OCI-LY1 (cell line): ENCODE measurements around the gene MTF1.

Experiments
- EZH2 ChIP-seq: fragments of 200-600 bp; sonication (generic), shearing (Covaris generic); IDR thresholded peaks from 2 replicates; pipeline ENCODE4 v1.8.0; 2017; ENCODE audit warnings: borderline replicate concordance, mixed run types, mild to moderate bottlenecking, antibody characterized with exemption, low read length, moderate library complexity, mixed read lengths
- TF ChIP-seq, protein P1 (sequence below): fragments of 200-600 bp; sonication (generic), shearing (Covaris generic); IDR thresholded peaks from 2 replicates; pipeline ENCODE4 v1.5.1; 2017; ENCODE audit warnings: mild to moderate bottlenecking, antibody characterized with exemption, low read length, moderate library complexity, mixed read lengths

DNA sequence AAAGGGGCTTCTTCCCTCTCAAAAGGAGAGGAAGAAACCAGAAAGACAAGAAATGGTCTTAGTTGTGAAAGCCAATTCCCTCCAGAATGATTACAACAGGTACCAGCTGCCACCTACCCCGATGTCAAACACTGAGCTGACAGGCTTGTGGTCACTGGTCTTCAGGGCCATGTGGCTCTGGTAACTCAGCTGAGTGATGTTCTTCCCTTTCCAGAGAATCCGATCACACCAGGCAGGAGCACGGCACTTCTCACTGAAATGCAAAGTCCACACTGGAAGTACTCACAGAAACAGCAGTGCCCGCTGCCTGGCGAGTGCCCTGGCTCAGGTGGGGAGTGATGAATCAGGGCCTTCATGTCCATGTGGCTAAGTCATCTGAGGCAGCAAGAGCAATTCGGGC, 18.7 kb upstream of the MTF1 start:
- TF ChIP-seq, protein P1, sequence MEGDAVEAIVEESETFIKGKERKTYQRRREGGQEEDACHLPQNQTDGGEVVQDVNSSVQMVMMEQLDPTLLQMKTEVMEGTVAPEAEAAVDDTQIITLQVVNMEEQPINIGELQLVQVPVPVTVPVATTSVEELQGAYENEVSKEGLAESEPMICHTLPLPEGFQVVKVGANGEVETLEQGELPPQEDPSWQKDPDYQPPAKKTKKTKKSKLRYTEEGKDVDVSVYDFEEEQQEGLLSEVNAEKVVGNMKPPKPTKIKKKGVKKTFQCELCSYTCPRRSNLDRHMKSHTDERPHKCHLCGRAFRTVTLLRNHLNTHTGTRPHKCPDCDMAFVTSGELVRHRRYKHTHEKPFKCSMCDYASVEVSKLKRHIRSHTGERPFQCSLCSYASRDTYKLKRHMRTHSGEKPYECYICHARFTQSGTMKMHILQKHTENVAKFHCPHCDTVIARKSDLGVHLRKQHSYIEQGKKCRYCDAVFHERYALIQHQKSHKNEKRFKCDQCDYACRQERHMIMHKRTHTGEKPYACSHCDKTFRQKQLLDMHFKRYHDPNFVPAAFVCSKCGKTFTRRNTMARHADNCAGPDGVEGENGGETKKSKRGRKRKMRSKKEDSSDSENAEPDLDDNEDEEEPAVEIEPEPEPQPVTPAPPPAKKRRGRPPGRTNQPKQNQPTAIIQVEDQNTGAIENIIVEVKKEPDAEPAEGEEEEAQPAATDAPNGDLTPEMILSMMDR: no peak
- TF ChIP-seq EZH2: no peak
